ENCODE data around the gene ITK.

Gene ITK

GRCh38 chr5:157217289-157218024, 36.8 kb downstream of the ITK start:
- DNase-seq (ENCODE audit: low read depth): no peak

DNA sequence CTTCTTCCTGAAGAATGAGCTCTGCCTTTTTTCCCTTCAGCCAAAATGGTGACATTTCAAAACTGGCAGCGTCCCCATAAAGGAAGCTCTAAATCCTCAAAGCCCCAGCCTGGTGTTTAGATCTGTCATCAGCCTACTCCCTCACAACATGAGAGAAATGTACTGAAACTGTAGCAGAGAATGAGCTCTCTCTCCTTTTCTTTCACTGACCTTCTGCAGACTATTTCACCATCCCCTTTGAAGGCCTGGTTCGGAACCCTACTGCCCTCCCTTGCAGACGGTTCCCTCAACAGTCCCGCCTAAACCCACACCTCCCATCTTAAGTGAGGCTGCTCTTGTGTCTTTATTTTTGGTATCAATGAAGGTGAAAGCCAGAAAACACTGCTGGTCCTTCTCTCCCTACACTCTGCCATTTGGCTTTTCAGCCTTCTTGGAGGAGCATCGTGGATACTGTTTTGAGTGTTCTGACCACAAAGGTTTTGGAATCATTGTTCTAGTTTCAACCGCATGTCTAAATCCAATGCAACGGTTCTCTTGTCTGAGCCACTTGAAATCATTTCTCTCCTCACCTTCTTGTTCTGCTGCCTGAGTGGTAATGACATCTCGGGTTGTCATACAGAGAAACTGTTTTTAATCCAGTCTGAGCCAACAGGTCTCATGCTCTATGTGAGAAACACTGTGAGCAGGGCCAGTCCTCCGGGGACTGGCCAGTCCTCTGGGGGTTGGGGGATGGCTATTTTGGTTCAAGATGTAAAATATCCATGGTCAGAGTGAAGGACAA, 39.0 kb downstream of the ITK start:
- no peak for DNase-seq (ENCODE audit: low read depth)
- TF ChIP-seq CTCF (conservative IDR thresholded peaks at IDR 0.05; ENCODE audit: low read depth, low read length): no peak
- no peak overlapping the region for H3K4me3 ChIP-seq (ENCODE audit: low read length)

More at GRCh38 chr5:157217289-157218024, 36.8 kb downstream of the ITK start:
- TF ChIP-seq CTCF (conservative IDR thresholded peaks at IDR 0.05; ENCODE audit: low read depth, low read length): no peak
- no peak overlapping the region for H3K4me3 ChIP-seq (ENCODE audit: low read length)

DNA sequence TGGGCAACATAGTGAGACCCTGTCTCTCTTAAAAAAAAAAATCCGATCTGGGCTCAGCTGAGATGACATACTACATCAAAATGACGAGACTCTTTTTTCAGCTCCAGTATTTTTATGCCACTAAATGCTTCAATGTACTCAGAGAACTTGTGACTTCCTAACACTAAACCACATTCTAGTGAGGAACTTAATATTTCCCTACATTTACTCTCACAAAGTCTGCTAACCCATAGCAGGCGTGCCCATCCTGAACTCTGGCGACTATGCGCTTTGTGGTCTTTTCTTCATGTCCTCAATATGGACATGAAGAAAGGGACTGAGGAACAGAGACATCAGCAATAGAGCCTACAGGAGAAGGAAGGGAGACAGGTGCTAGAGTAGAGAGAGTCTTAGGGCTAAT, 41.3 kb downstream of the ITK start:
- no peak for DNase-seq (ENCODE audit: low read depth)
- TF ChIP-seq CTCF (conservative IDR thresholded peaks at IDR 0.05; ENCODE audit: low read depth, low read length): no peak
- no peak overlapping the region for H3K4me3 ChIP-seq (ENCODE audit: low read length)

DNA sequence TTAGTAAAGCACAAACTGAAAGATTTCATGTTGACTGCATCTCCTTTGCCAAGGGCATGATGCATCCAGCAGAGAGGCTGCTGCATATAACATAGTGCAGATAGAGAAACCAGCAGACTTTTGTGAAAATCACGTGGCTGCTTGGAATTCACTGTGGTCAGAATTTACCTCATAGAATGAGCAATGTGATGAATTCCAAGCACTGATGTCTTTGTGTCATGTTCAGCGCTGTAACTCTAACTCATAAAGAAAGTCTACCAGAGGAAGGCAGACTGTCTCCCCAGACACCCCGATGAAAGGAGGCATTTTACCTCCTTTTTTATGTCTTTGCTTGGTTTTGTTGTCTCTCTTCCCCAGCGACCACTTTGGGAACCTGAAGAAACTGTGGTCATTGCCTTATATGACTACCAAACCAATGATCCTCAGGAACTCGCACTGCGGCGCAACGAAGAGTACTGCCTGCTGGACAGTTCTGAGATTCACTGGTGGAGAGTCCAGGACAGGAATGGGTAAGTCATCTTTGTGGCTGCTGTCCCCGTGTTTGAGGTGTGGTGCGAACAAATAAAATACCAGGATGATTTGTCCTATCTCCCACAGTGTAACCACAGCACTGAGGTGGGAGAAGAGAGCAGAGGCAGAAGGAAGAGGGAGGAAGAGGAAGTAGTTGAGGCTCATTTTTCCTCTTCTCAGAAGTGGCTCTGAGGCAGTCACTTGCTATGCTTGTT, 42.0 kb downstream of the ITK start:
- peak; percentile 6 for DNase-seq (ENCODE audit: low read depth)
- no peak for TF ChIP-seq CTCF (conservative IDR thresholded peaks at IDR 0.05; ENCODE audit: low read depth, low read length)
- H3K4me3 ChIP-seq (ENCODE audit: low read length): no peak overlapping the region

GRCh38 chr5:157225469-157226422, 45.1 kb downstream of the ITK start:
- DNase-seq (ENCODE audit: low read depth): no peak
- H3K4me3 ChIP-seq (ENCODE audit: low read length): no peak overlapping the region
- TF ChIP-seq CTCF (conservative IDR thresholded peaks at IDR 0.05; ENCODE audit: low read depth, low read length): no peak

DNA sequence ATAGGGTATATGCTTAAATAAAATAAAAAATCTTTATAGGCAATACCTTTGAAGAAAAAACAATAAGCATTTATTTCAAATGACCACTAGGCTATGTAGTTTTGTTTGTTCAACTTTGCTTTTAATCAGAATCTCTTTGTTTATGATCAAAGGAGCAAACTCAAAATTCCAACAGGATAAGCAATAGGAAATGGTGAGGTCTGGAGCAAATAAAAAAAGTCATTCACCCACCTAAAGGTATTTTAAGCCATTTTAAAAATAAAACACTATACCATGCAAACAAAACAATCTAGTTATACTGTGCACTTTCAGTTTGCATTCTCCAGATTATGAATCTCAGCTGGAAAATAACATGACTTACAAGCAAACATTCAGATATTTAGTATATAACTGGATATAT, 50.0 kb downstream of the ITK start:
- no peak for DNase-seq (ENCODE audit: low read depth)
- no peak overlapping the region for H3K4me3 ChIP-seq (ENCODE audit: low read length)
- no peak for TF ChIP-seq CTCF (conservative IDR thresholded peaks at IDR 0.05; ENCODE audit: low read depth, low read length)
